MM.1S (cell line): ENCODE results near the gene PROX1.

Experiments used
- EZH2phosphoT487 ChIP-seq: fragments of 300-600 bp; sonication (generic); IDR thresholded peaks from 2 replicates; pipeline ENCODE4 v1.6.1; 2018; ENCODE audit warnings: antibody characterized with exemption, low read length
- TF ChIP-seq, protein P1 (sequence below): fragments of 300-600 bp; sonication (generic); IDR thresholded peaks from 2 replicates; pipeline ENCODE4 v1.5.1; 2016; ENCODE audit warnings: antibody characterized with exemption, low read length, mixed read lengths

DNA sequence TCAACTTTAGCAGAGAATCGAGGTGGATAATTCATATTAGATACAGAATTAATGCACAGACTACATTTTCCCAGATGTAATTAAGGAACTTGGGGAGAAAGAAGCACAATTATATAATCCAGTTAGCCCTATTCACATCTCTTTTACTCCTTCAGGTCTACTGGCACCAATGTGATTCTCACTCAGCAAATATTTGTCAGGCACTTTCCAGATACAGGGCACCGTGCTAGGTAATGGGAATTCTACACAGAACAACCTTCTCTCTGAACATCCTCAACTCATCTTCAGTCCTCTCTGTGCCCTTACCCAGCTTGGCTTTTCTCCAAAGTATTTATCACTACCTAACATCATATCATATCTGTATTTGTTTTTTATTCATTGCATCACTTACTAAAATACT, 15.6 kb upstream of the PROX1 start:
- TF ChIP-seq, protein P1, sequence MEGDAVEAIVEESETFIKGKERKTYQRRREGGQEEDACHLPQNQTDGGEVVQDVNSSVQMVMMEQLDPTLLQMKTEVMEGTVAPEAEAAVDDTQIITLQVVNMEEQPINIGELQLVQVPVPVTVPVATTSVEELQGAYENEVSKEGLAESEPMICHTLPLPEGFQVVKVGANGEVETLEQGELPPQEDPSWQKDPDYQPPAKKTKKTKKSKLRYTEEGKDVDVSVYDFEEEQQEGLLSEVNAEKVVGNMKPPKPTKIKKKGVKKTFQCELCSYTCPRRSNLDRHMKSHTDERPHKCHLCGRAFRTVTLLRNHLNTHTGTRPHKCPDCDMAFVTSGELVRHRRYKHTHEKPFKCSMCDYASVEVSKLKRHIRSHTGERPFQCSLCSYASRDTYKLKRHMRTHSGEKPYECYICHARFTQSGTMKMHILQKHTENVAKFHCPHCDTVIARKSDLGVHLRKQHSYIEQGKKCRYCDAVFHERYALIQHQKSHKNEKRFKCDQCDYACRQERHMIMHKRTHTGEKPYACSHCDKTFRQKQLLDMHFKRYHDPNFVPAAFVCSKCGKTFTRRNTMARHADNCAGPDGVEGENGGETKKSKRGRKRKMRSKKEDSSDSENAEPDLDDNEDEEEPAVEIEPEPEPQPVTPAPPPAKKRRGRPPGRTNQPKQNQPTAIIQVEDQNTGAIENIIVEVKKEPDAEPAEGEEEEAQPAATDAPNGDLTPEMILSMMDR = no peak
- no peak for TF ChIP-seq EZH2phosphoT487
